IMR-90 (cell line): ENCODE data around the gene CTNS. TPM values are rescaled to one million over a fixed set of nuclear protein-coding genes. Genes with fewer than 3 reads are reported as not detected.

Experiments used
- ATAC-seq: fragments of 200-7000 bp; cut with Tn5 transposase; 2 replicates; pipeline ENCODE4 v1.9.1; 2020; ENCODE audit warnings: low read depth, mild to moderate bottlenecking, moderate library complexity
- BruUV-seq: library from RNA; stranded (reverse); fragments of 400-500 nt; replicated peaks from 2 replicates; lab custom pipeline; 2021; lab: Mats Ljungman, UMichigan
- CTCF ChIA-PET: fragments of 300-600 bp; formaldehyde crosslinking; extraction: SDS; loops from one replicate; lab custom pipeline; 2021; ENCODE audit warnings: antibody characterized with exemption; lab: Yijun Ruan, JAX
- POLR2A ChIA-PET: fragments of 300-600 bp; sonication (Branson Sonifier 250); formaldehyde crosslinking; loops from one replicate; lab custom pipeline; 2022; ENCODE audit warnings: antibody characterized with exemption; ENCODE audit not compliant: unreplicated experiment; lab: Charles Lee
- DNase-seq: peaks from one replicate; pipeline ENCODE4 v3.0.0; 2013
- H2AFZ ChIP-seq: replicated peaks from 2 replicates; pipeline ENCODE3; 2013; ENCODE audit warnings: low read length, mild to moderate bottlenecking; ENCODE audit not compliant: poor library complexity
- H2AK5ac ChIP-seq: 2 replicates; pipeline ENCODE4 v1.6.1; 2013; ENCODE audit warnings: low read depth, low read length, inconsistent platforms
- H2AK9ac ChIP-seq: replicated peaks from 2 replicates; pipeline ENCODE3; 2013; ENCODE audit warnings: mild to moderate bottlenecking, low read depth, low read length, moderate library complexity; ENCODE audit not compliant: poor library complexity
- H2BK120ac ChIP-seq: 2 replicates; pipeline ENCODE4 v1.6.1; 2013; ENCODE audit warnings: low read depth, low read length, inconsistent platforms
- H2BK15ac ChIP-seq: 3 replicates; pipeline ENCODE4 v1.6.1; 2013; ENCODE audit warnings: low read depth, low read length, inconsistent platforms
- H2BK20ac ChIP-seq: 2 replicates; pipeline ENCODE4 v1.6.1; 2013; ENCODE audit warnings: low read depth, mild to moderate bottlenecking, inconsistent platforms, low read length, moderate library complexity
- H2BK5ac ChIP-seq: 2 replicates; pipeline ENCODE4 v1.6.1; 2013; ENCODE audit warnings: mild to moderate bottlenecking, low read depth, low read length, inconsistent platforms; ENCODE audit not compliant: poor library complexity, severe bottlenecking
- H3K14ac ChIP-seq: replicated peaks from 2 replicates; pipeline ENCODE4 v1.6.1; 2013; ENCODE audit warnings: low read depth, low read length, inconsistent platforms
- H3K18ac ChIP-seq: 2 replicates; pipeline ENCODE4 v1.6.1; 2013; ENCODE audit warnings: low read depth, low read length, control low read depth
- H3K23ac ChIP-seq: 2 replicates; pipeline ENCODE4 v1.6.1; 2013; ENCODE audit warnings: low read depth, low read length, inconsistent platforms
- H3K27ac ChIP-seq: 2 replicates; pipeline ENCODE4 v1.5.1; 2013; ENCODE audit warnings: mild to moderate bottlenecking, control low read depth, low read length; ENCODE audit not compliant: insufficient read depth
- H3K27me3 ChIP-seq: 2 replicates; pipeline ENCODE4 v1.6.1; 2013; ENCODE audit warnings: low read length; ENCODE audit not compliant: control insufficient read depth, insufficient read depth
- H3K36me3 ChIP-seq: 2 replicates; pipeline ENCODE4 v1.6.1; 2013; ENCODE audit warnings: low read length, mixed read lengths; ENCODE audit not compliant: control insufficient read depth, insufficient read depth
- H3K4ac ChIP-seq: 2 replicates; pipeline ENCODE4 v1.6.1; 2013; ENCODE audit warnings: low read depth, low read length, inconsistent platforms
- H3K4me1 ChIP-seq: 2 replicates; pipeline ENCODE4 v1.6.1; 2013; ENCODE audit warnings: low read length, mixed read lengths; ENCODE audit not compliant: control insufficient read depth, insufficient read depth
- H3K4me2 ChIP-seq: 2 replicates; pipeline ENCODE4 v1.6.1; 2013; ENCODE audit warnings: low read depth, mild to moderate bottlenecking, control low read depth, low read length, moderate library complexity
- H3K4me3 ChIP-seq: 2 replicates; pipeline ENCODE4 v1.5.1; 2013; ENCODE audit warnings: low read depth, mild to moderate bottlenecking, control low read depth, low read length, moderate library complexity; ENCODE audit not compliant: insufficient read depth
- H3K56ac ChIP-seq: 2 replicates; pipeline ENCODE4 v1.6.1; 2013; ENCODE audit warnings: low read length, inconsistent platforms; ENCODE audit not compliant: insufficient read depth; ENCODE audit errors: extremely low read depth
- H3K79me1 ChIP-seq, 2 experiments: 2 replicates each; pipeline ENCODE4 v1.6.1; 2013; ENCODE audit warnings: low read length in 2 of 2, inconsistent platforms in 1 of 2, low read depth in 1 of 2
- H3K9ac ChIP-seq: 2 replicates; pipeline ENCODE4 v1.6.1; 2013; ENCODE audit warnings: low read depth, low read length, control low read depth
- H3K9me1 ChIP-seq: 2 replicates; pipeline ENCODE4 v1.6.1; 2013; ENCODE audit warnings: low read length, inconsistent platforms; ENCODE audit not compliant: insufficient read depth
- H3K9me3 ChIP-seq: 2 replicates; pipeline ENCODE4 v1.6.1; 2013; ENCODE audit warnings: low read length; ENCODE audit not compliant: control insufficient read depth, insufficient read depth
- H4K20me1 ChIP-seq: 2 replicates; pipeline ENCODE4 v1.6.1; 2013; ENCODE audit warnings: low read length, inconsistent platforms; ENCODE audit not compliant: insufficient read depth
- H4K5ac ChIP-seq: 2 replicates; pipeline ENCODE4 v1.6.1; 2013; ENCODE audit warnings: mild to moderate bottlenecking, low read depth, low read length, control low read depth
- H4K8ac ChIP-seq, 2 experiments: 2 replicates each; pipeline ENCODE4 v1.6.1; 2013; ENCODE audit warnings: low read depth in 2 of 2, low read length in 2 of 2, control low read depth in 1 of 2, inconsistent platforms in 1 of 2
- H4K91ac ChIP-seq: 2 replicates; pipeline ENCODE4 v1.6.1; 2013; ENCODE audit warnings: low read depth, low read length, inconsistent platforms; ENCODE audit not compliant: insufficient read depth
- FOS ChIP-seq: fragments of 150-350 bp; IDR thresholded peaks from 2 replicates; pipeline ENCODE4 v1.6.1; 2016; ENCODE audit warnings: low read depth, low read length
- MAZ ChIP-seq: IDR thresholded peaks from 2 replicates; pipeline ENCODE4 v1.6.1; 2012; ENCODE audit warnings: low read depth, mild to moderate bottlenecking, low read length, improper control_type of control experiment, moderate library complexity, borderline replicate concordance
- MXI1 ChIP-seq: IDR thresholded peaks from 2 replicates; pipeline ENCODE4 v1.6.1; 2012; ENCODE audit warnings: low read depth, mild to moderate bottlenecking, low read length, moderate library complexity, borderline replicate concordance
- POLR2A ChIP-seq: IDR thresholded peaks from 2 replicates; pipeline ENCODE4 v1.6.1; 2012; ENCODE audit warnings: mild to moderate bottlenecking, low read depth, low read length
- SMC3 ChIP-seq: fragments of 150-350 bp; IDR thresholded peaks from 2 replicates; pipeline ENCODE4 v1.6.1; 2016; ENCODE audit warnings: low read depth, mild to moderate bottlenecking, antibody characterized with exemption, low read length, moderate library complexity
- WGBS, 2 experiments: methylation state at CpG; one replicate each; pipeline versions ENCODE4 v1.1.5 to v1.1.7; 2013; ENCODE audit warnings: missing lambda C conversion rate in 2 of 2; ENCODE audit not compliant: insufficient read length in 1 of 2; ENCODE audit errors: extremely low coverage in 2 of 2; 5-methylcytosine and 5-hydroxymethylcytosine counted together
- dilution Hi-C: fragments of 300-500 bp; cut with HindIII; formaldehyde crosslinking; loops from one replicate; pipeline ENCODE4 v1.14.3; 2018; ENCODE audit warnings: low sequenced_read_pairs; ENCODE audit not compliant: unreplicated experiment
- in situ Hi-C: fragments of 300-500 bp; cut with MboI; formaldehyde crosslinking; loops from 3 replicates; pipeline ENCODE4 v1.14.3; 2019; ENCODE audit warnings: low sequenced_read_pairs, inconsistent platforms, mixed read lengths
- intact Hi-C: fragments of 100-400 bp; cut with micrococcal nuclease; formaldehyde crosslinking; loops from 2 replicates; pipeline ENCODE4 v1.10.0; 2022
- polyA plus RNA-seq, 3 experiments: library from polyadenylated mRNA; depleted of rRNA; stranded (reverse); fragments of >200 nt; gene quantifications; 2 replicates each; pipeline ENCODE4 v1.2.3, GENCODE V29; 2012; ENCODE audit warnings: low replicate concordance in 1 of 3
- total RNA-seq: library from RNA; depleted of rRNA; stranded (reverse); fragments of >200 nt; gene quantifications from 2 replicates; pipeline ENCODE4 v1.2.3, GENCODE V29; 2012
- TF ChIP-seq, protein P1 (sequence below): conservative IDR thresholded peaks from 2 replicates; pipeline ENCODE4 v1.5.1; 2012; ENCODE audit warnings: mild to moderate bottlenecking, low read depth, low read length, improper control_type of control experiment
- TF ChIP-seq, protein P2 (sequence below): fragments of 150-350 bp; IDR thresholded peaks from 2 replicates; pipeline ENCODE4 v1.6.1; 2016; ENCODE audit warnings: low read depth, mild to moderate bottlenecking, low read length, moderate library complexity, borderline replicate concordance

The CTNS gene
- total and polyA plus RNA-seq, 2 of the 4 experiments (the other 2 are of a cell fraction), result 4.7 to 5.3 TPM

DNA sequence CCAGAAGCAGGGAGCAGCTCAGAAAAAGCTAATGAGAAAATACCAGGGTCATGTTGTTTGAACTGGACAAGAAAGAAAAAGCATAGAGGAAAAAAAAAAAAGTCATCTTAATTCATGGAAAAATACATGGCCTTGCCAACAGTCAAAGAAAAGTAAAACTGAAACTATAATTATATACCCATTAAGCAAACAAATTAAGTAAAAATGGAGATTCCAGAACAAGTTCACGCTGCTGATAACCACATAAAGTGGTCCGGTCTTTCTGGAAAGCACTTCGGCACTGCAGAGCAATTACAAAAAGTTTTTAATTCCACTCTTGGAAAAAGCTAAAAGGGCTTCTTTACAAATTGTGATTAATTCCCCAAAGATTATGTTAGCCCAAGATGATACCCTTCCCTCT lies 71.8 kb downstream of the CTNS start:
- no peak for DNase-seq
- H2BK20ac ChIP-seq, result no peak overlapping the region
- TF ChIP-seq SMC3 (no peak), MAZ (no peak), MXI1 (no peak), FOS (no peak), POLR2A (no peak)
- TF ChIP-seq, protein P1, sequence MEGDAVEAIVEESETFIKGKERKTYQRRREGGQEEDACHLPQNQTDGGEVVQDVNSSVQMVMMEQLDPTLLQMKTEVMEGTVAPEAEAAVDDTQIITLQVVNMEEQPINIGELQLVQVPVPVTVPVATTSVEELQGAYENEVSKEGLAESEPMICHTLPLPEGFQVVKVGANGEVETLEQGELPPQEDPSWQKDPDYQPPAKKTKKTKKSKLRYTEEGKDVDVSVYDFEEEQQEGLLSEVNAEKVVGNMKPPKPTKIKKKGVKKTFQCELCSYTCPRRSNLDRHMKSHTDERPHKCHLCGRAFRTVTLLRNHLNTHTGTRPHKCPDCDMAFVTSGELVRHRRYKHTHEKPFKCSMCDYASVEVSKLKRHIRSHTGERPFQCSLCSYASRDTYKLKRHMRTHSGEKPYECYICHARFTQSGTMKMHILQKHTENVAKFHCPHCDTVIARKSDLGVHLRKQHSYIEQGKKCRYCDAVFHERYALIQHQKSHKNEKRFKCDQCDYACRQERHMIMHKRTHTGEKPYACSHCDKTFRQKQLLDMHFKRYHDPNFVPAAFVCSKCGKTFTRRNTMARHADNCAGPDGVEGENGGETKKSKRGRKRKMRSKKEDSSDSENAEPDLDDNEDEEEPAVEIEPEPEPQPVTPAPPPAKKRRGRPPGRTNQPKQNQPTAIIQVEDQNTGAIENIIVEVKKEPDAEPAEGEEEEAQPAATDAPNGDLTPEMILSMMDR, result no peak
- TF ChIP-seq, protein P2, sequence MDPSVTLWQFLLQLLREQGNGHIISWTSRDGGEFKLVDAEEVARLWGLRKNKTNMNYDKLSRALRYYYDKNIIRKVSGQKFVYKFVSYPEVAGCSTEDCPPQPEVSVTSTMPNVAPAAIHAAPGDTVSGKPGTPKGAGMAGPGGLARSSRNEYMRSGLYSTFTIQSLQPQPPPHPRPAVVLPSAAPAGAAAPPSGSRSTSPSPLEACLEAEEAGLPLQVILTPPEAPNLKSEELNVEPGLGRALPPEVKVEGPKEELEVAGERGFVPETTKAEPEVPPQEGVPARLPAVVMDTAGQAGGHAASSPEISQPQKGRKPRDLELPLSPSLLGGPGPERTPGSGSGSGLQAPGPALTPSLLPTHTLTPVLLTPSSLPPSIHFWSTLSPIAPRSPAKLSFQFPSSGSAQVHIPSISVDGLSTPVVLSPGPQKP, result no peak
- no TSS peak for BruUV-seq
- in situ Hi-C loops, result no loop called here
- POLR2A ChIA-PET, result no interaction called here
- CTCF ChIA-PET, result interaction anchor here (0.6 kb wide), 1 partner anchor 79 kb away, joined by 7 read pairs; no protein-coding TSS in a partner anchor
- H3K9ac ChIP-seq, result no peak overlapping the region
- no peak overlapping the region for H4K91ac ChIP-seq
- no peak overlapping the region for H2BK120ac ChIP-seq
- no peak overlapping the region for H3K27ac ChIP-seq
- H3K14ac ChIP-seq, result no peak overlapping the region
- H3K9me1 ChIP-seq, result no peaks in the 10 kb centered on the region; the same call in 1 of the 2 replicates
- peaks cover 11% of the 10 kb centered on the region for H3K36me3 ChIP-seq
- no peak overlapping the region for H3K18ac ChIP-seq
- H3K27me3 ChIP-seq, result no peaks in the 10 kb centered on the region
- no peaks in the 10 kb centered on the region for H4K20me1 ChIP-seq
- no peak overlapping the region for H2BK5ac ChIP-seq
- H3K4me1 ChIP-seq, result peaks cover 2% of the 10 kb centered on the region; the same call in 1 of the 2 replicates
- no peak overlapping the region for H2AFZ ChIP-seq
- dilution Hi-C loops, result no loop called here
- no peak overlapping the region for H4K5ac ChIP-seq
- intact Hi-C loops, result no loop called here
- no peak overlapping the region for H3K4me2 ChIP-seq
- no peak overlapping the region for H3K23ac ChIP-seq
- H3K4ac ChIP-seq, result no peak overlapping the region
- H2AK9ac ChIP-seq, result no peak overlapping the region
- no peak overlapping the region for H2BK15ac ChIP-seq
- H3K79me1 ChIP-seq, result no peaks in the 10 kb centered on the region
- no peak overlapping the region for H2AK5ac ChIP-seq
- no peak for ATAC-seq
- H3K56ac ChIP-seq, result no peak overlapping the region
- no peak overlapping the region for H3K4me3 ChIP-seq
- H3K9me3 ChIP-seq, result no peaks in the 10 kb centered on the region
- H4K8ac ChIP-seq, result no peak overlapping the region
- WGBS, 2 experiments, result no CpG with 5 or more reads among the region's 3 CpGs
